ENCODE results near the gene CDH23.

DNA sequence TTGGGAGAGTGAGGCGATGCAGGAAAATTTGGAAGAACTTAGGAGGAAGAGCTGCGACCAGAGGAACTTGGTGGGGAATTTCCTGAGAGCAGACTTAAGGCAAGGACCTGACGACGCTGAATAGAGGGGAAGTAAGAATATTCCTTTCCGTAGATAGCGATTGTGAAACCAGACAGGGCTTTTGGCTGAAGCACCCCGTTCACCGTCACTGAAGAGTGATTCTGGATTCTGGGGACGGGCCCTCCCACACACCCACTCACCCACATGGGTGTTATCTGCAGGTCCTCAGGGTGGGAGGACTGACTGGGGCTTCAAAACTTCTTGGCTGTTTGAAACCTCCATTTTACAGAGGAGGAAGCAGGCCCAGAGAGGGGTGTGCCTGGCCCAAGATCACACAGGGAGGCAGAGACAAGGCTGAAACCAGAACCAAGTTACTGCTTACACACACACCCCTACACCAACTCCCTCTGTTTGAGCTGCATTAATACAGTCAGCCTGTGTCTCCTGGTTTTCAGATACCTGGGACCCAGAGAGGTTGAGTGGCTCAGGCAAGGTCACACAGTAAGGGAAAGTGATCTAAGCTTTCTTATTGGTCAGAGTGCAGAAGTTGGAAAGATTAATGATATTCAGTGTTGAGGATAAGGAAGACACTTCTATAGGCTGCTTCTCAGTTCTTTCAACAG is 37.2 kb upstream of the CDH23 start:
- TF ChIP-seq CTCF (IDR thresholded peaks at IDR 0.05), result no peak
- TF ChIP-seq POLR2A (IDR thresholded peaks at IDR 0.05), result no peak
